GM19025 (cell line): ENCODE data around the gene RIPPLY3.

Experiments
- ATAC-seq: cut with Tn5 transposase; IDR thresholded peaks from one replicate; pipeline ENCODE4 v1.9.1; 2021; ENCODE audit warnings: mild to moderate bottlenecking, low read depth, moderate library complexity; ENCODE audit not compliant: unreplicated experiment

Gene RIPPLY3

DNA sequence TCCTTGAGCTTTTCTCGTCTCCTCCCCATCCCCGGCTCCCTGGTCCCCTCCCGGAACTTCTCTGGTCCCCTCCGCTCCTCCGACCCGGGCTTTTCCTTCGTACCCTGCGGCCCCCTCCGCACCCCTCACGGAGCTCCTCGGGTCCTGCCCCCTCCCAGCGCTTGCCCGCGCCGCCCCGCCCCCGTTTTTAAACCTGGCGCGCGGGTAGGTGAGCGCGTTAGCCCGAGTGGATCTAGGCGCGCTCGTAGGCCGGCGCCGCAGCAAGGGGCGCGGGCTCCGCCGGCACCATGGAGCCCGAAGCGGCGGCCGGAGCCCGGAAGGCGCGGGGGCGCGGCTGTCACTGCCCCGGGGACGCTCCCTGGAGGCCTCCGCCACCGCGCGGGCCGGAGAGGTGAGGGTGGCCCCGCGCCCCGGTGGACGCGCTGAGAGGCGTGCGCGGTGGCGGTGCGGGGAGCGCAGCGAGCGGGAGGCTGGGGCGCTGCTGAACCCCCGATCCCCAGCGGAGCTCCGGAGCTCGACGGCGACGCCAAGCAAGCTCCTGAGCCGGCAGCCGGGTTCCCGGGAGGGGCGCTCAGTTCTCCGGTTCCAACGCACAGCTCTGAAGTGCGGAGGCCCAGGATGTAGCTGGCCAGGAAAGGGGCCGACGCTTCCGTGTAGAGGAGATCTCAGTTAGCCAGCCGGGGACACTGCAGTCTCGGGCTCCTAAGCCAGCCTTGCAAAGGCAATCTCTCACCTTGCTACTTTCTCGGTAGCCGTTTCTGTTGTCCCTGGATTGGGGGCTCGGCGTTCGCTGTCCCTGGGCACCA lies at the start of gene RIPPLY3:
RIPPLY3 (plus strand) TSS at position 217 of the 806 bp plus-strand sequence; CDS start at position 288, 71 bp downstream.
- ATAC-seq = no peak

GRCh38 chr21:36959020-36959835 lies 47.3 kb upstream of the RIPPLY3 start:
- no peak for ATAC-seq

GRCh38 chr21:36960676-36961284 lies 45.7 kb upstream of the RIPPLY3 start:
- ATAC-seq = no peak

GRCh38 chr21:36962098-36962780 lies 44.3 kb upstream of the RIPPLY3 start:
- no peak for ATAC-seq

DNA sequence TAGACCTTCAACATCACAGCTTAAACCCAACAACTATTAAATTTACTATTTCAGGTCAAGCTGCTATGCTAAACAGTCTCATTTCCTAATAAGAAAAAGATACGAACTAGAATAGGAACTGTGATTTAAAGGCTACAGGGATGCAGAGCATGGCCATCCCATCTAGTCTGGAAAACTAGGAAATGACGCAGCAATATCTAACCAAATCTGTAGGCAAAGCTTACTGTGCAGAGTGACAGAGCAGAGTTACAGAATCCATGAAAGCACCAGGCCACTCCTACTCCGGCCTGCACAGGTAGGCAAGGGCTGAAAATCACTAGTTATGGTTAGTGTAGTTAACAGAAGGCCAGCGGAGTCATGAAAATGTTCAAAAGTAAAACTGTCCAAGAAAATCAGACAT lies 42.1 kb upstream of the RIPPLY3 start:
- no peak for ATAC-seq

- ATAC-seq = no peak
Observed at GRCh38 chr21:36964827-36965719, 41.4 kb upstream of the RIPPLY3 start.

GRCh38 chr21:36965720-36966065 lies 40.8 kb upstream of the RIPPLY3 start:
- ATAC-seq = no peak

DNA sequence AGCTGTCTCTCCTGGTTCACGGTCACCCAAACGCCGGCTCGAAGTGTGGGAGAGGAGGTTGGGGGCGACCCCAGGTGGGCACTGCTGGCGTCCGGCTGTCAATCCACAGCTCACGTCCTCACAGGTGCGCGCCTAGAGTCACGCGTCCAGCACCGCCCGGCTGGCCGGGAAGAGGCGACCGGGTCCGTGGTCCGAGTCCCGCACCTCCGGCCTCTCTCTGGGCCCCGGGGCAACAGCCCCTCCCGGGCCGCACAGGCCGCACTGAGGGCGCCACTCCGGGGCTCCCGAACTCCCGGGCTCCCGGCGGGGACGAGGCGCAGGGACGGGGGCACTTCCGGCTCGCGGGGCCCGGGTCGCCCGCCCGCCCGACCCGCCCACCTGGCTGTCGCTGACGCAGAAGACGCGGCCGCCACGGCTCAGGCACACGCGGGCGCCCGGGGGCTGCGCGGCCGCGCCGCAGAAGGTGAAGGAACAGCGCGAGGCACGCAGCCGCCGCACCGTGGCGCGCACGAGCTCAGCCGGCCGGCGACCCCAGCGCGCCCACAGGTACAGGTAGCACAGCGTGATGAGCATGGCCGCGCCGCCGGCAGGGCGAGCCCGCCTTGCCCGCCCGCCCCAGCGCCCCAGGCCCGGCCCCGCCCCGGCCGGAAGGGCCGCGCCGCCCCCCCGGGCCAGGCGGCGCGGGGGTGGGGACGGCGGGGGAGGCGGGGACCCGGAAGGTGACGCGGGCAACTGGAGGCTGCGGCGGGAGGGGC lies 40.3 kb upstream of the RIPPLY3 start, which contains the start of gene HLCS:
HLCS (minus strand) TSS at position 604 of the 755 bp plus-strand sequence; CDS start at position 573, 31 bp downstream.
- peak; percentile 83 for ATAC-seq

DNA sequence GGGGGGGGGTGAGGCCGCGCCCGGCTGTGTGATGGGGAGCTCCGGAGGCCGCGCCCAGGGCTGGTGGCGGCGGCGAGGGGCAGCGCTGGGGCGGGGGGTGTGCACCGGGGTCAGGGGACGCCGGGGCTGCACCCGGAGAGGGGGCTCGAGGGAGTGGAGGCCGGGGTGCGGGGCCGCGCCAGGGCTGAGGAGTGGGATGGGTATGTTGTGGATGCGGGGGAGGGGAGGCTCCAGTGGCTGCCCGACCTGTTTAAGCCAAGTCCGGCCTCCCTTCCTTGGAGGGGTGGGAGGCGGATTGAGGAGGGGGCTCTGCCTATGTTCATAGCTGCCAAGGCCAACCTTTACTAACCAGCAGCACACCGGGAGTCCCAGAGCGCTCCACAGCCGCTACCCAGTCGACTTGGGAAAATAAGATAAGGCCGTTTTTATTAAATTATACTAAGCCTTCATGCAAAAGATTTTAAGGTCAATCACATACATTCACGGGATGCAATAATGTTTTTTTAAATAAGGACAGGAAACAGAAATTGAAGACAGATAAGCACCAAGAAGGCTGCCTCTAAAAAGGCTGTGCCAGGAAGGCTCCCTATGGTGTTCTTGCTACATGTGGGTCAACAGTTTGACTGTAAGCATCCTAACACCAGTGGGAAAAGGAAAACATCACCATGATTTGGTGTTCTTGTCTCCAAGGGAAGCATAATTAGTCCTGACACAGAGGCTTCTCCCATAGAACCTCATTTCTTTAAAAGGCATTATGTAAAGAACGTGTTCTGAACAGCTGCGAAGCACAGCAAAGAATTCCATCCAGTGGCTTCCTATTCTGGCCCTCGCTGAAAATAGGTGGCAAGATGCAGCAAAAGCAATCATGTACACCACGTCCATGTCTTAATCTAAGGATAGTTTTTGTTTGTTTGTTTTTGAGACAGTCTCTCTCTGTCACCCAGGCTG lies 39.4 kb upstream of the RIPPLY3 start:
- no peak for ATAC-seq

- no peak for ATAC-seq
Observed at GRCh38 chr21:36968414-36968813, 38.1 kb upstream of the RIPPLY3 start.

GRCh38 chr21:36968976-36969375 lies 37.5 kb upstream of the RIPPLY3 start:
- ATAC-seq = no peak

DNA sequence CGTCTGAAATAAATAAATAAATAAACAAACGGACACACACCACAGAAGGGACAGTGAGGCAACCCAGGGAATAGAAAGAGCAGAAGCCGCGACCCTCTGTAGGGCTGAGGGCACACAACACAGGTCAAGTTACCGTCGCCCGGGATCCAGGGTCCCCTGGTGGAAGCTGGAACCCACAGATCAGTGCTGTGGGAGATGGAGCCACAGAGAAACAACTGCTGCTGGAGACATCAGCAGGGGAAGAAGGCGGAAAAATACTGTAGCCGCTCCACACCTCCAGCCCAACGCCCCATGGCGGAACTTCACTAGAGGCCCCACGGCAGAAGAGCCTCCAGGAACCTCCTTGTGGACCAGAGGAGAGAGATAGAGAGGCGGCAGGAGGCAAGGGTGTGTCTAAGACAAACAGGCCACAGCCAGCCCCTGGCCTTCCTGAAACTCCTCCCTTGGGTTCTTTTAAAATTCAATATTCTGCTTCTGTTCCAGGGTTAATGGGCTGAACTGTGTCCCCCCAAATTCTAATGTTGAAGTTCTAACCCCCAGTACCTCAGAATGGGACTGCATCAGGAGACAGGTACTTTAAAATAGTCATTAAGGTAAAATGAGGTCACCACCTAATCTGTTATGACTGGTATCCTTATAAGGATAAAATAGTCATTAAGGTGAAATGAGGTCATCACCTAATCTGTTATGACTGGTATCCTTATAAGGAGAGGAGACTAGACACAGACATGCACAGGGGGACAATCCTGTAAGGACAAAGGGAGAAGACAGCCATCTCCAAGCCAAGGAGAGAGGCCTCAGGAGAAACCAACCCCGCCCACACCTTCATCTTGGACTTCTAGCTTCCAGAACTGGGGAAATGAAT lies 32.3 kb upstream of the RIPPLY3 start:
- no peak for ATAC-seq

- ATAC-seq = no peak
Observed at GRCh38 chr21:36974851-36975192, 31.7 kb upstream of the RIPPLY3 start.

DNA sequence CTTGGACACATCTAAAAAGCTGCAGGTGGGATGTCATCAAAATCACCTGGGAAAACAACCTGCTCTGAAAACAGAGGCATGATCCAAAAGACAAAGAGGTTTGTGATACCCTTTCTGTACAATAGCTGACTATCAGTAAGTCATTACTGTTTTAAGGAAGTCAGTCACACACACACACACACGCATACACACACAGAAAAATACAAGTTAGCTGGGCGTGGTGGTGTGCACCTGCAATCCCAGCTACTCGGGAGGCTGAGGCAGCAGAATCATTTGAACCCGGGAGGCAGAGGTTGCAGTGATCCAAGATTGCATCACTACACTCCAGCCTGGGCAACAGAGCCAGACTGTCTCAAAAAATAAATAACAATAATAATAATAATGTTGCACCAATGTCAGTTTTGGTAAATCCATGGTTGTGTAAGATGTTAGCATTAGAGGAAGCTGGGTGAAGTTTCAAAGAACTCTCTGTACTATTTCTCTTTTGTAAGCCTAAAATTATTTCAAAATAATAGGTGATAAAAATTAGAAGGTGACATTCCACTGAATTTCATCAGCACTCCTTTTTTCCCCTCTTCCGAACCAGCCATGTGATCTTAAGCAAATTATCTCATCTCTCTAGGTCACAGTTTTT lies 30.2 kb upstream of the RIPPLY3 start:
- ATAC-seq = no peak

DNA sequence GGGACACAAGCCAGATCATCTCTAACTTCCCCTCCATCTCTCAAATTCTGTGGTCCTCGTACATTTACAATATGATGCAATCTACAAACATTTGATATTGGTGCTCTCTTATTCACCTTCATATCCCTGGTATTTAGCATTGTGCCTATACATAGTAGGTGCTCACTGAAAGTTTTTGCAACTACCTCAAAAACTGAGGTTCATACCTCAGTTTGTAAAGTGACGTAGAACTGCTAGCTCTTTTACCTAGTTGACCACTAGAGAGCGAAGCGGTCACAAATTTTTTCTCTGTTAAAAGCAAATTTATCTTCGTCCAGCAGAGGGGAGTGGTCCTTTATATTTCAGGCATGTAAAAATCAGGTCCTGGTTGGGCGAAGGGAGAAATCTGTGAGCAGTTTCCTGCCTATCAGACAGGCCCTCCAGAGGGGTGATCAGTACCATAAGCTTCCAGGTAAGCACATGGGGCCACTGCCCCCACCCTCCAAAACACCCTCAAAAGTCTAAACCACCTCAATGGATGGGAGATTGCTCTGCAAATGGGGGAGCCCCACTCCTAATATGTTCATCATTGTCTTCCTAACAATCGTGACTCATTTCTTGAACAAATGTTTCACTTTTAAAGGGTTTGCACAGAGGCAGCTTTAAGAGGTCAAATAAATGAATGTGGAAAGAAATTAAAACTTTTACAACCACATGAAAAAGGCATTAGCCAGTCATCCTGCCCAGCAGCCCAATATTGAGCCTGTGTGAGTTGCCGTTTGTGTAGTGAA lies 29.4 kb upstream of the RIPPLY3 start:
- peak; percentile 48 for ATAC-seq
